ENCODE data around the gene PPFIA1.

DNA sequence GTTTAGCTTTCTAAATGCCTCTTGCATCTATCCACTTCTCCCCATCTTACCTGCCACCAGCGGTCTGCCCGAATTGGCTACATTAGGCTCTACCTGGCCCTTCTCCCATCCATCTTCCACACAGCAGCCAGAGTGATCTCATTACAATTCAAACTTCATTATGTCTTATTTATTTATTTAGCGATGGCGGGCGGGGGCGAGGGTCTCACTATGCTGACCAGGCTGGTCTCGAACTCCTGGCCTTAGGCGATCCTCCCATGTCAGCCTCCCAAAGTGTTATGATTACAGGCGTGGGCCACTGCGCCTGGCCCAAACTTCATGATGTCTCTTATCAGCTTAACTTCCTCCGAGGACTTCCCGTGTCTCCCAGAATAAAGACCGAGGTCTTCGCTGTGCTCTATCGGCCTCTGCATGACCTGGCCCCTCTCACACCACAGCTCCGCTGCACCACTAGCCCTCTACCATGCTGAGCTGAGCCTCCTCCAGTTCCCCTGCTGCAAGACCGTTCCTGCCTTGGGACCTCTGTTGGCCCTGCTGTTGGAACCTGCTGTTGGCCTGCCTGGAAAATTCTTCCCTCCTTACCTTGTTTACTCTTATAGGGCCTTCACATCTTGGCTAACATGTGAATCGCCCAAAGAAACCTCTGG lies 127.0 kb downstream of the PPFIA1 start:
- TF ChIP-seq, protein P1, sequence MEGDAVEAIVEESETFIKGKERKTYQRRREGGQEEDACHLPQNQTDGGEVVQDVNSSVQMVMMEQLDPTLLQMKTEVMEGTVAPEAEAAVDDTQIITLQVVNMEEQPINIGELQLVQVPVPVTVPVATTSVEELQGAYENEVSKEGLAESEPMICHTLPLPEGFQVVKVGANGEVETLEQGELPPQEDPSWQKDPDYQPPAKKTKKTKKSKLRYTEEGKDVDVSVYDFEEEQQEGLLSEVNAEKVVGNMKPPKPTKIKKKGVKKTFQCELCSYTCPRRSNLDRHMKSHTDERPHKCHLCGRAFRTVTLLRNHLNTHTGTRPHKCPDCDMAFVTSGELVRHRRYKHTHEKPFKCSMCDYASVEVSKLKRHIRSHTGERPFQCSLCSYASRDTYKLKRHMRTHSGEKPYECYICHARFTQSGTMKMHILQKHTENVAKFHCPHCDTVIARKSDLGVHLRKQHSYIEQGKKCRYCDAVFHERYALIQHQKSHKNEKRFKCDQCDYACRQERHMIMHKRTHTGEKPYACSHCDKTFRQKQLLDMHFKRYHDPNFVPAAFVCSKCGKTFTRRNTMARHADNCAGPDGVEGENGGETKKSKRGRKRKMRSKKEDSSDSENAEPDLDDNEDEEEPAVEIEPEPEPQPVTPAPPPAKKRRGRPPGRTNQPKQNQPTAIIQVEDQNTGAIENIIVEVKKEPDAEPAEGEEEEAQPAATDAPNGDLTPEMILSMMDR (conservative IDR thresholded peaks at IDR 0.05; ENCODE audit: low read length), result no peak
- TF ChIP-seq EZH2phosphoT487 (IDR thresholded peaks at IDR 0.05; ENCODE audit: borderline replicate concordance, low read depth, low read length), result no peak
